Measurements from ENCODE around the gene CXorf58. TPM values are rescaled to one million over a fixed set of nuclear protein-coding genes. Genes with fewer than 3 reads are reported as not detected.
"Not testable (repeated sequence)": the region's sequence is repeated elsewhere in the genome, so short reads cannot be mapped to it uniquely, and the experiment has no call there.

Gene CXorf58
- total and polyA plus RNA-seq, 2 donors (not counting 3 experiments of a cell fraction or from before 2014, with no cell fraction given): not detected

DNA sequence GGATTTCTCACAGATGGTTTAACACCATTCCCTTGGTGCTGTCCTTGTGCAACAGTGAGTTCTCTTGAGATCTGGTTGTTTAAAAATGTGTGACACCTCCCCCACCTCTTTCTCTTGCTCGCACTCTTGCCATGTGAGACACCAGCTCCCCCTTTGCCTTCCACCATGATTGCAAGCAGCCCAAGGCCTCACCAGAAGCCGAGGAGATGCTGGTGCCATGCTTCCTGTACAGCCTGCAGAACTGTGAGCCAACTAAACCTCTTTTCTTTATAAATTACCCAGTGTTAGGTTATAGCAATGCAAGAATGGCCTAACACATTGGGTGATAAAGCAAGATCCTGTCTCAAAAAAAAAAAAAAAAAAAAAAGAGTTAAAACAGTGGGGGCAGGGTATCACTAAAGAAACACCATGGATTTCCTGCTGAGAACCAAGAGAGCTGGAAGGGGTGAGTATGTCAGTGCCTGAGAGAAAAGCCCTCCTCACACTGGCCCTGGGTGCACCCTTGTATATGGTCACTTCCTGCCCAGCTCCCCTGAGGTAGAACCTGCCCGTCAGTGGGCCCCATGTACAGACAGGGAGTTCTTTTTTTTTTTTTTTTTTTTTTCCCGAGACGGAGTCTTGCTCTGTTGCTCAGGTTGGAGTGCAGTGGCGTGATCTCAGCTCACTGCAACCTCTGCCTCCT lies 46.5 kb upstream of the CXorf58 start:
- no peaks in the 10 kb centered on the region for H3K4me1 ChIP-seq (ENCODE audit: control insufficient read depth, extremely low read depth, insufficient read depth, low read length)
- no peak overlapping the region for H3K4me3 ChIP-seq (replicated peaks in 1 of 3; ENCODE audit: insufficient read depth in 1 of 3, low read depth in 1 of 3, low read length in 3 of 3)
- DNase-seq (ENCODE audit: low read depth, low spot score): no peak
- H3K9me1 ChIP-seq (replicated peaks; ENCODE audit: control insufficient read depth, extremely low read depth, insufficient read depth, low read length): no peaks in the 10 kb centered on the region
- H3K27me3 ChIP-seq (ENCODE audit: control insufficient read depth in 2 of 2, insufficient read depth in 2 of 2, low read length in 2 of 2): no peaks in the 10 kb centered on the region
- intact Hi-C loops (cut with micrococcal nuclease) (no loop called here), dilution Hi-C loops (cut with MboI; ENCODE audit: extremely low pct_ligation_motif_present, low sequenced_read_pairs) (no loop called here)
- H3K27ac ChIP-seq (ENCODE audit: insufficient read depth, low read depth, low read length): no peak overlapping the region
- H4K20me1 ChIP-seq (replicated peaks; ENCODE audit: control insufficient read depth, extremely low read depth, insufficient read depth, low read length): no peaks in the 10 kb centered on the region
- BruUV-seq (replicated peaks): no TSS peak
- no peak overlapping the region for H2AFZ ChIP-seq (ENCODE audit: low read depth, low read length)
- no peaks in the 10 kb centered on the region for H3K9me3 ChIP-seq (replicated peaks; ENCODE audit: control insufficient read depth, insufficient read depth, low read length)
- no peaks in the 10 kb centered on the region for H3K79me2 ChIP-seq (ENCODE audit: control insufficient read depth, insufficient read depth, low read length)
- CTCF ChIA-PET: no interaction called here
- H3K36me3 ChIP-seq (ENCODE audit: control insufficient read depth in 2 of 2, extremely low read depth in 1 of 2, insufficient read depth in 2 of 2, low read length in 2 of 2): no peaks in the 10 kb centered on the region
- no peak overlapping the region for H3K4me2 ChIP-seq (ENCODE audit: insufficient read depth, low read length)
- H3K9ac ChIP-seq (replicated peaks; ENCODE audit: extremely low read depth, insufficient read depth, low read length): no peak overlapping the region
- no peak for FAIRE-seq
- TF ChIP-seq, protein P1, sequence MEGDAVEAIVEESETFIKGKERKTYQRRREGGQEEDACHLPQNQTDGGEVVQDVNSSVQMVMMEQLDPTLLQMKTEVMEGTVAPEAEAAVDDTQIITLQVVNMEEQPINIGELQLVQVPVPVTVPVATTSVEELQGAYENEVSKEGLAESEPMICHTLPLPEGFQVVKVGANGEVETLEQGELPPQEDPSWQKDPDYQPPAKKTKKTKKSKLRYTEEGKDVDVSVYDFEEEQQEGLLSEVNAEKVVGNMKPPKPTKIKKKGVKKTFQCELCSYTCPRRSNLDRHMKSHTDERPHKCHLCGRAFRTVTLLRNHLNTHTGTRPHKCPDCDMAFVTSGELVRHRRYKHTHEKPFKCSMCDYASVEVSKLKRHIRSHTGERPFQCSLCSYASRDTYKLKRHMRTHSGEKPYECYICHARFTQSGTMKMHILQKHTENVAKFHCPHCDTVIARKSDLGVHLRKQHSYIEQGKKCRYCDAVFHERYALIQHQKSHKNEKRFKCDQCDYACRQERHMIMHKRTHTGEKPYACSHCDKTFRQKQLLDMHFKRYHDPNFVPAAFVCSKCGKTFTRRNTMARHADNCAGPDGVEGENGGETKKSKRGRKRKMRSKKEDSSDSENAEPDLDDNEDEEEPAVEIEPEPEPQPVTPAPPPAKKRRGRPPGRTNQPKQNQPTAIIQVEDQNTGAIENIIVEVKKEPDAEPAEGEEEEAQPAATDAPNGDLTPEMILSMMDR (IDR thresholded peaks at IDR 0.05; ENCODE audit: extremely low read depth in 1 of 2, insufficient read depth in 1 of 2, low read depth in 1 of 2, low read length in 2 of 2): no peak
- TF ChIP-seq MYC (IDR thresholded peaks at IDR 0.05; ENCODE audit: low read depth, low read length) (no peak), GATA2 (IDR thresholded peaks at IDR 0.05; ENCODE audit: insufficient read depth, insufficient read length, low read depth, low read length) (no peak), JUN (IDR thresholded peaks at IDR 0.05; ENCODE audit: borderline replicate concordance, insufficient read depth, insufficient read length, low read depth) (no peak), POLR2A (IDR thresholded peaks at IDR 0.05; ENCODE audit: low read depth, low read length) (no peak), POLR2AphosphoS5 (IDR thresholded peaks at IDR 0.05; ENCODE audit: insufficient read depth, low read depth, low read length) (no peak), FOS (IDR thresholded peaks at IDR 0.05; ENCODE audit: borderline replicate concordance, insufficient read depth, low read length) (no peak), EZH2 (IDR thresholded peaks at IDR 0.05; ENCODE audit: borderline replicate concordance, low read depth, low read length, severe bottlenecking) (no peak)
- TF ChIP-seq, protein P2, sequence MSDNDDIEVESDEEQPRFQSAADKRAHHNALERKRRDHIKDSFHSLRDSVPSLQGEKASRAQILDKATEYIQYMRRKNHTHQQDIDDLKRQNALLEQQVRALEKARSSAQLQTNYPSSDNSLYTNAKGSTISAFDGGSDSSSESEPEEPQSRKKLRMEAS (IDR thresholded peaks at IDR 0.05; ENCODE audit: insufficient read depth, insufficient read length): no peak
- POLR2A ChIA-PET: interaction anchor here (0.7 kb wide), 1 partner anchor 866 kb away, joined by 5 read pairs; no protein-coding TSS in a partner anchor

DNA sequence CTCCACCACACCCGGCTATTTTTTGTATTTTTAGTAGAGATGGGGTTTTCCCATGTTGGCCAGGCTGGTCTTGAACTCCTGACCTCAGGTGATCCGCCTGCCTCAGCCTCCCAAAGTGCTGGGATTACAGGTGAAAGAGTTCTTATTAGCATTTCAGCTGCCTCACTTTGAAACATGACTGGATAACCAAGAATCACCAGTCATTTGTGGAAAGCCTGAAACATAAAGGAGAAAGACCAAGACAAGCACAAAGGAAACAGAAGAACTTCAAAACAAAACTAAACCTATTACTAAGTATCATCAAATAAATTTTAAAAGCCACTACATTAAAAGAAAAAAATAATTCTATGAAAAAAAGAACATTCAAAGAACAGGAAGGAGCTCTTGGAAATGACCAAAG lies 45.9 kb upstream of the CXorf58 start:
- H3K4me3 ChIP-seq (replicated peaks in 1 of 3; ENCODE audit: insufficient read depth in 1 of 3, low read depth in 1 of 3, low read length in 3 of 3); POLR2A ChIA-PET; H3K79me2 ChIP-seq (ENCODE audit: control insufficient read depth, insufficient read depth, low read length); H3K9me3 ChIP-seq (replicated peaks; ENCODE audit: control insufficient read depth, insufficient read depth, low read length); CTCF ChIA-PET; H3K27ac ChIP-seq (ENCODE audit: insufficient read depth, low read depth, low read length); H2AFZ ChIP-seq (ENCODE audit: low read depth, low read length); H3K9me1 ChIP-seq (replicated peaks; ENCODE audit: control insufficient read depth, extremely low read depth, insufficient read depth, low read length); H3K9ac ChIP-seq (replicated peaks; ENCODE audit: extremely low read depth, insufficient read depth, low read length); dilution Hi-C loops (cut with MboI; ENCODE audit: extremely low pct_ligation_motif_present, low sequenced_read_pairs); DNase-seq (ENCODE audit: low read depth, low spot score); H4K20me1 ChIP-seq (replicated peaks; ENCODE audit: control insufficient read depth, extremely low read depth, insufficient read depth, low read length); intact Hi-C loops (cut with micrococcal nuclease); H3K36me3 ChIP-seq (ENCODE audit: control insufficient read depth in 2 of 2, extremely low read depth in 1 of 2, insufficient read depth in 2 of 2, low read length in 2 of 2); FAIRE-seq; H3K4me2 ChIP-seq (ENCODE audit: insufficient read depth, low read length); H3K27me3 ChIP-seq (ENCODE audit: control insufficient read depth in 2 of 2, insufficient read depth in 2 of 2, low read length in 2 of 2); BruUV-seq (replicated peaks); H3K4me1 ChIP-seq (ENCODE audit: control insufficient read depth, extremely low read depth, insufficient read depth, low read length): not testable (repeated sequence)

All from endothelial cell of umbilical vein (primary cell).